NCI-H748 treated with DMSO at 0.1 percent for 48 hours (cell line): ENCODE results near the gene RTN4R.
A peak's percentile ranks its signal among the peaks of the same experiment; 100 is the strongest.

Experiments
- DNase-seq: peaks from one replicate; lab custom pipeline; 2025; lab: John Stamatoyannopoulos, UW

RTN4R gene

DNA sequence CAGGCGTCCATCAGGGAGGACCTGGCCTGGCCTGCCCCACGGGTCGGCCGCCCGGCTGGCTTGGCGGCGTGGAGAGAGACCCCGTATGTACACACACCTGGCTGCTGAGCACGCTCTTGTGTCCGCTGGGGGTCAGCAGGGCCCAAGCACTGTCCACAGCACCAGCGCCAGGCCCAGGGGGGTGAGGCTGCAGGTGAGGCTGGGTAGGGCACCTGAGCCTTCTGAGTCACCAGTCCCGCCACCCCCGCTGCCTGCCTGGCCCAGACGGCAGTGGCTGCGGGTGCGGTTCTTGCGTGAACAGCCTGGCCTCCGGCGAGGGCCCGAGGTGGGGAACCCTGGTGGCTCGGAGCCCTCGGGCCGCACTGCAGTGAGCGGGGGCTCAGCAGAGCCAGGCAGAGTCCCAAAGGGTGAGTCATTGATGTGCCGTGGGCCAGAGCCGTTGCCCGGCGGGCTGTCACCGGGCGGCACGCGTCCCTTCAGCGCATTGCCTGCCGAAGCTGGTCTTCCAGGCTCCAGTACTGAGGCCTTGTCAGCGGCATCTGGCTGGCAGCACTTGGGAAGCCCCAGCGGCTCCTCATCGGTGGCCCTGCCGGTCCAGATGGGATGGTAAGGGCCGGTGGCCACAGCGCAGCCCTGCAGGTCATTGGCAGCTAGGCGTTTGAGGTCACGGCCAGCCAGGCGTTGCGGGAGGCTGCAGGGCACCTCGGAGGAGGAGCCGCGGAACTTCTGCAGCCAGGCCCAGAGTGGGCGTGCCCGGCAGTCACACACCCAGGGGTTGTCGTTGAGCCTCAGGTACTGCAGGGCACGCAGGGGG is 26.3 kb downstream of the RTN4R start:
- no peak for DNase-seq

DNA sequence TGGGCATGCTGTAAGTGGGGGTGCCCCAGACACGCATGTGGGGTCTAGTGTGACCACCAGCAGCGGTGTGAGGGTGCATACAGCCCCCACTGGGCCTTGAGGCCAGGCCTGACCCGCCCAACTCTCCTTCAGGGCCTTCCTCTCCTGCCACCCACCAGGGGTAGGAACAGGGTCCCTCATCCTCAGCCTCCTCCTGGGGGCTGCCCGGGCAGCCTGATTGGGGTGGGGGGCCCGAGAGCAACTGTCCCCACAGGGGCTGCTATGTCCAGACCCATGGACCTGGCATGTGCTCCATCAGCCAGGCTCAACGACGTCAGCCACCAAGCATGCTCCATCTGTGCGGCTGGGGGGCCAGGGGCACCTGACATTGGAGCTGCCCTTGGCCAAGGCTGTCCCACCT is 27.2 kb downstream of the RTN4R start:
- DNase-seq = no peak

DNA sequence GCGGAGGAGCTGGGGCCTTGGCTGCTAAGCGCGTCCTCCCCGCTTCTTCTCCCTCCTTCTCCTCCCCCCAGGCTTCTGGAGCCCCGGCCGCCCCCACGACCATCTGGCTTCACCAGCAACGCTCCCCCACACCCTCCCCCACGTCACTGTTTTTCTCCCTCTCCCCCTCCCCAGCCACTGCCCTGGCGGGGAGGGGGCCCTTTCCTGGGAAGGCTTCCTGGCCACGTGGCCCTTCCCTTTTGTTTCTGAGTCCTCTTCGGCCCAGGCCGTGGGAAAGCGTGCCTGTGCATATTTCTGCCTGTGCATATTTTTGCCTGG is 27.7 kb downstream of the RTN4R start:
- no peak for DNase-seq

DNA sequence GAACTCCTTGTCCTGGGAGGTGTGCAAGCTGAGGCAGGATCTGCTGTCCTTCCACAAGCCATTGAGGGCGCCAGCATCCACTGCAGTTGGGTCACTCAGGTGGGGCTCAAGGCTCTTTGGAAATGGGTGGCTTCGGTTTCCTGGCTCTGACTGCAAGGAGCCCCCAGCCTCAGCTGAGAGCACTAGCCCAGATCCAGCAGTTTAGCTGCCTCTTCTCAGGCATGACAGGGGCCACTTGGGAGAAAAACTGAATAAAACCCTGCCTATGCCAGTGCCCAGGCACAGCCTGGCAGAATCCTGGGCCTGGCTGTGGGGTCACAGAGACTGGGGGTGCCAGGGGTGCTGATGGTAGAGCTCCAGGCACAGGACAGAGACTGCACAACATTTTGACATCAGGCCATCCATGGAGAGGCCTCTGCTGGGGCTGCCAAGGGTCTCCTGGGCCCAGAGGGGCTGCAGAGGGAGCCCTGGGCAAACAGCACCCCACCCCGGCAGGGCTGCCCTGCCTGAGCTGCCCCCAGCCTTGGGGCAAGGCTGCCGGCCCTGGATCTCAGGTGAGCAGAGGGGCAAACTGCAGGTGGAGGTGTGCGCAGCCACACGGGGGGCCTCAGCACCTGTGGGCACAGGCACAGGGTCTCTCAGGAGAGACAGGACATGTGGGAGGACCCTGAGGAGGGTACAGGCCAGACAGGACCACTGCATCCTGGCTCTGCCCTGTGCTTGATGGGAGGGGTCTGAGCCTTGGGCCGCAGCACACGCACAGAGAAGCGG is 28.3 kb downstream of the RTN4R start:
- DNase-seq = no peak

DNA sequence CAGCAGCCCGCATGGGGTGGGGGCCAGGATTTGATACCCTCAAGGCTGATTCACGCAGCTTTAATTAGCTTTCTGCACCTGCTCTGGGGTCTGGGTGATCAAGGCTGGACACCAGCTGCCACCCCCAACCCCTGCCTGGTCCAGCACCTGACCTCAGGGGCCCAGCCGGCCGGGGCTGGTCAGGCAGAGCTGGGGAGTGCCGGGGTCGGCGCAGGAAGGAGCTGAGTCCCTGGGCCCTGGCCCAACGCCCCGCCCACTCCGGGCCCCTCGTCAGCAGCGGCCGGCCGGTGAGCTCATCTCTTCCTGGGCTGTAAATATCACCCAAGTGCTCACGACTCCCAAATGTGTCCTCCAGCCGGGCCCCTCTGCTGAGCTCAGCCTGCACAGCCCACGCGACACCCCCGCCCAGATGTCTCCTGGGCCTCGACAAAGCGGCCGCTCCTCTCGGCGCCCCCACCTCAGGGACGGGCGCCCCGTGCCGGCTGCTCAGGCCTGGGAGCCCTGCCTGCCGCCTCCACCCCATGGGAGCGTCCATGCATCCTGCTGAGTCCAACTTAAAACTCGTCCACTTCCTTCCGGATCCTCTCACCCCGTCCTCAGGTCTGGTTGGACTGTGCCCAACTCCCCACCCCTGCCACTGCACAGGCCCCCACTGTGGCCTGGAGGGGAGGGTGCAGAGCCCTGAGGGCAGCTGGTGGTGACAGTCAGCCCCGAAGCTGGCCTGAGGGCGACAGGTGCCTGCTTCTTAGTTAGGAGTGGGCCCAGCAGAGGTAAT is 29.0 kb downstream of the RTN4R start:
- no peak for DNase-seq

DNA sequence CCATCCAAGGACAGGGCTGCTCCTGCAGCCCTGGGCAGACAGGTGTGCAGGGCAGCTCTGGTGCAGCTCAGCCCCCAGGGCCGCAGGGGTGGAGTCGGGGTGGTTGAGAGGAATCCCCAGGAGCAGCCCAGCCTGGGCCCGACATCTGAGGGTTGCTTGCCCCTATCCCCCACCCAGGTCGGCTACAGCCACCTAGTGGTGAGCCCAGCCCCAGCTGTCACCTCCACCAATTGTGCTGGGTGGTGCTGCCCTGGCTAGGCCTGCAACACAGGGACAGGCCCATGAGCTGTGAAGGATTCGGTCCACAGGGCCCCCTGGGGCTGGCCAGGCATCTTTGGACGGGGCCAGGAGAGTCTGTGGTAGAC is 29.6 kb downstream of the RTN4R start:
- peak; percentile 1 for DNase-seq

DNA sequence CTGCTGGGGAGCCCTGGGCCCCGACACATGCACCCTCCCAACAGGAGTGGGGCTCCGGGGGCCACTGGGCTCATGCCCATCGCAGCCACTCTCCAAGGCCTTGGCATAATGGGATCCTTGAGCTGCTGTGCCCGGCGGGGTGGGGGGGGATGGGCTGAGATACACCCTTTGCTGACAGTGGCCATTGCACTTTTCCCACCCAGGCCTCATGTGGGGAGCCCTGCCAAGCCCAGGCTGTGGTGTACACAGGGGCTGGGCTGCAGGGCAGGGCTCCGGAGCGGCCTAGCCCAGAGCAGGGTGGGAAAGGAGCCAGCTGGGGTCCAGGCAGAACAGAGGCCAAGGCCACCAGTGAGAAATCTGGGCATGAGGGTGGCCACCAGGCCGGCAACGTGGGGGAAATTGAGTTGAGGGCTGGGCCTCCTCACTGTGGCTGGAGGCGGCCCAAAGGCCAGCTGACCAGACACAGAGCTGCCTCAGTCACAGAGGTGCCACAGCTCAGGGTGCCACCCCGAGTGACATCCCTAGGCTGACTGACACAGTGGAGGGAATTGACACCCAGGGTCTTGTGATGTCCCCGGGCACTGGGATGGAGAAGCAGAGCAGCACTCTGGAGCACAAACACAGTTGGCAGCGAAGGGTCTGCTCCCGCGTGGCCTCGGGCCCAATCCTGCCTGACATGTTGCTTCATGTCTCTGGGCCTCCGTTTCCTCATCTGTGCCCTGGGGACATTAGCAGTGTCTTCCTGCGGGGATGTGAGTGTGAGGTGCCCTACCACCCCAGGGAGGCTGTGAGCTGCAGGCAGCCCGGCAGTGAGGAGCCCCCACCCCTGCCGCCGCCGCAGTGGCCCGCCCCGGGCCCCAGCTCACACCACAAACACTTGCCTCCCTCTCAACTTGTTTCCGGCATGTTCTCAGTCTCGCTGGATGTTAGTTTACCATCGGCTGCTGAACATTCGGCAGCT is 30.4 kb downstream of the RTN4R start:
- no peak for DNase-seq

DNA sequence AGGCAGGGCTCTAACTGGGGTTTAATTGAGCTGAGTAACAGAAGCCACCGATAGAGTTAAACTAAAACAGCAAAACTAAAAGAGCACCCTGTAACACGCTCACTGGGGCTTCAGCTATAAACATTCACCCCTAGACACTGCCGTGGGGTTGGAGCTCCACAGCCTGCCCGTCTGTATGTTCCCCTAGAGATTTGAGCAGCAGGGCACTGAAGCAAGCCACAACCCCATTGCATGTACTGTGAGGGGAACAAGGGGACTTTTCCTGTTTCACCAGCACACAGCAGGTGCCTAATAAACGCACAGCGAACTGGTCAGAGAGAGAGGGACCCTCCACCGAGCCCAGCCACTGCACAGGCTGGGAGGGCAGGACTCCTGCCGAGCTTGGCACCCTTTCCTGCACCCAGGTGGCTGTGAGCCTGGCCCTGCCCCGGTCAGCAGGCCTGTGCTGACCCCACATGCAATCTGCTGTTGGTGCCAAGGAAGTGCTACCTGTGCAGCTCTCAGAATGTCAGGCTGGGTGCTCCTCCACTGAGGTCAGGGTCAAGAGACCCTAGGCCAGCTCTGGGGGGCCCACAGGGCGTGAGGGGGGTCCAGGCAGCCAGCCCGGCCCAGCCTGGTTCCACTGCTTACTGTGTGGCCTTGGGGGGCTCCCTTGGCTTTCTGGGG is 31.9 kb downstream of the RTN4R start:
- no peak for DNase-seq

DNA sequence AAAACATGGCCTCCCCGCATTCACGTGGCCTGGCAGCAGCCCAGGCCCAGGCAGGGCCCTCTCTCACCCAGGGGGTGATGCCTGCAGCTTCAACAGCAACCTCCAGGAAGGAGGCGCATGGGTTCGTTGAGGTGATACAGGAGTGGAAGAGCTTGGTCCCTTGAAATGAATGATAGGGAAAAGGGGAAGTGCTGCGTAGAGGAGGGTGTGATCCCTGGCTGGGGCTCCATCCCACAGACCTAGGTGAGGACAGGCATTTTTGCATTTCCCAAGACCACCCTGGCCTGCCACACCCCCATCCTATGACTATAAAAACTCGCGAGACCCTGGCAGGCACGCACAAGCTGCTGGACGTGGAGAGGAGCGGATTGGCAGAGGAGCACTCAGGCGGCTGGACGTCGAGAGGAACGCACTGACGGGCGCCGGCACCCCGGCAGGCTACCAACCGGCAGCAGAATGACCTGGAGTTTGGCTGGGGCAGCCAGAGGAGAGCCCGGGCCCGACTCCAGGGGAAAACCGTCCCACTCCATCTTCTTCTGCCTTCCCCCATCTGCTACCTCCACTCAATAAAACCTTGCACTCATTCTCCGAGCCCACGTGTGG is 32.6 kb downstream of the RTN4R start:
- DNase-seq = no peak

DNA sequence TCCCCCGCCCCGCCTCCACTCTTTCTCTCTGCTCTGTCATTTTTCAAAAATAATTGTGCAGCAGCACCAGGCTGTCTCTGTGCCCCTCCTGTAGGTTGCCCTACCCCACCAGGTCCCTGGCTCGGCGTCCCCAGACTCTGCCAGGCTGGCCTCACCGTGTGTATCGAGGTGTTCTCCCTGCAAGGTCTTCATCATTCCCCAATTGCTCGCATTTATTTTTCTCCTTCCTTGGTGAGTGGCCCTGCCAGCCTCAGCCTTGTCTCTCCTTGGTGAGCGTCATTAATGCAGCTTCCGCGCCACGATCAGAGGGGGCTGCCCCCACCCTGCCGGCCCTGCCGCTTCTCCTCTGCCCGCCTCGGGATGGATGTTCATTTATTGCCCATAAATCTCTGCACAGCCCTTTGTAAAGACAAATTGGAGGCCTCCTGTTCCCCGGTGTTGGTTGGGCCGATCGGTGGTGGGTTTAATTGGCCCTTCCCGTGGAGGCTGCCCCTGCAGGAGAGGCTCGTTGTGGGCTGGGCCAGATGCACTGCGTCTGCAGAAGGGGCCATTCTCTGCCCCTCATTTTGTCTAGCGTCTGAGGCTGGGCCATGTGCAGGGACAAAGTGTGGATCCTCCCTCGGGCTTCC is 33.2 kb downstream of the RTN4R start:
- no peak for DNase-seq

DNA sequence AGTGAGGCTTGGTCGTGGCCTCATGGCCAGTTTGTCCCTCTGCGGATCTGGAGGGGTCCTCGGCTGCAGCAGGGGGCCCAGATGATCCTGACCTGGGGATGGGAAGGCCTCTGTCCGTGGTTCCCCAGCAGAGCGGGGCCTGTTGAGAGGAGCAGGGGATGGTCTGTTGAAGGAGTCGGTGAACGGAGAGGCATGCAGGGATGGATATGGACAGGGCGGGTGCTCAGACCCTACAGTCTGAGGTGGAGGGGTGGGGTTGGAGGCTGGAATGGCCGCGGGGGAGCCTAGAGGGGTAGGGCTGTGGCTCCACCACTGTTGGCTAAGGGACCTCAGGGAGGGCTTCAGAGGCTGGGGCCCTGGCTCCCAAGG is 33.8 kb downstream of the RTN4R start:
- DNase-seq = no peak

DNA sequence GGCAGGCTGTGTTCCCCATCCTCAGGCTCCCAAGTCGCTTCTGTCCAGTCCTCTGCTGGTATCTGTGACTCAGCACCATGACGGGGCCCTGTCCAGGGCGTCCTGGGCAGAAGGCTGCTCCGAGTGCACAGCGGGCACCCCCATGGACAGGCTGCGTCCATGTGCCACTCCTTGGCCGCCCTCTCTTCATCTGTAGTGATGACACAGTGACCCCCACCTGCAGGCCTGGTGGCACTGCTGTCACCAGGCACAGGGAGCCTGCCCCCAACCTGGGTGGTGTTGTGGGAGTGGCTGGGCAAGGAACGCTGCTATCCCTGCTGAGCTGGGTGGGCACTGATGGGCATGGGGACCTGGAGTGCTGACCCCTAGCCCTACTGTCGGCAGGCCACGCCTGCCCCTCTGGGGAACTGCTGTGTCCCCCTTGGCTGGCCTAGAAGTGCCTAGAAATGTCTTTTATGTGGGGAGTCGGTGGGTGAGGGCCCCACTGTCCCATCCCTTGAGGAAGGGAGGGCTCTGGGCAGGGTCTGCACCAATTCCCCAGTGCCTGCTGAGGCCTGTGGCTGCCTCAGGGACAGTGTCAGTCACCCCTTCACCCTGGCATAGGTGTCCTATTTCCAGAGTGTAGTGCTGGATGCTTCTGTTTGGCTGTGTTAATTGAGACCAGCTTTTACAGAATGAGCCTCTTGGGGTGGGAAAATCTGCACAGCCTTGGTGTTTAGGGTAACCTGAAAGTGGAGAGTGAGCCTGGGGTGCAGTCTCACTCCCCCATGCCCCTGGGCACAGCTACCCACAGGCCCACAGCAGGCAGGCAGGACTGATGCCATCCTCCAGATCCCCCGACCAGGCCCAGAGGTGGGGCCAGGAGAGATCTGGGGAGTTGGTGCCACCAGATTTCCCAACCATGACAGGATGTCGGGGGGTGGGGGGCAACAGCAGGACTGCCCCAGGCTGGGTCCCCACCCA is 34.5 kb downstream of the RTN4R start:
- no peak for DNase-seq

DNA sequence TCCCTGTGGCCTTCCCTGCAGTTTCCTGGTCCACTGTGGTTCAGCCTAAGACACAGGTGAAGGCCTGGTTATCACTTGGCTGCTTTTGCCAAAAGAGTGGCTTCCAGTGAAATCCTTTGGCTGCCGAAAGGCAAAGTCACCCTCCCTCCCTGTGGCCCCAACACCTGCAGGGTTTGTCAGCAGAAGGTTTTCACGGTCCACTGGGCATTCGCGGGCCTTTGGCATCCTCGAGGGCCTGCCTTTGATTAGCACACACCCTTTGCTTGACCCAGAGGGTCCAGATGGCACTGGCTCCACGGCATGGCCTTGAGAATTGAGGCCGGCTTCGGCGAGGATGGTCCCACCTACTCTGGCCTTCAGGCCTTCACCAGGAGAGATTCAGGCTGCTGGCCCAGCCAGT is 35.3 kb downstream of the RTN4R start:
- no peak for DNase-seq

DNA sequence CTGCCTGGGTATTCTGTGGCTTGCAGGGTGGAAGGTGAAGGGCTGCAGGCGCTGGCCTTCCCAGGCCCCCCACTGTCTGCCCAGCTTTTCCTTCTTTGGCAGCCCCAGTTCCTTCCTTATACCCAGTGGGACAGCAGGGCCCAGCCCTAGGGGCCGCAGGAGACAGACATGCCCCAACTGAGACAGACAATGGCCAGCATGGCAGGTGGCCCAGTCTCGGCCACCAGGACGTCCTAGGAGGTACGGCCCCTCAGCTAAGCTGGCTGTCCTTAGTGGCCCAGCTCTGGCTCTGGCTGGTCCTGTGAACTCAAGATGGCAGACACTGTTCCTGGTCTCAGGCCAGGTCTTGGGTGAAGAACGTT is 35.9 kb downstream of the RTN4R start:
- DNase-seq = no peak

DNA sequence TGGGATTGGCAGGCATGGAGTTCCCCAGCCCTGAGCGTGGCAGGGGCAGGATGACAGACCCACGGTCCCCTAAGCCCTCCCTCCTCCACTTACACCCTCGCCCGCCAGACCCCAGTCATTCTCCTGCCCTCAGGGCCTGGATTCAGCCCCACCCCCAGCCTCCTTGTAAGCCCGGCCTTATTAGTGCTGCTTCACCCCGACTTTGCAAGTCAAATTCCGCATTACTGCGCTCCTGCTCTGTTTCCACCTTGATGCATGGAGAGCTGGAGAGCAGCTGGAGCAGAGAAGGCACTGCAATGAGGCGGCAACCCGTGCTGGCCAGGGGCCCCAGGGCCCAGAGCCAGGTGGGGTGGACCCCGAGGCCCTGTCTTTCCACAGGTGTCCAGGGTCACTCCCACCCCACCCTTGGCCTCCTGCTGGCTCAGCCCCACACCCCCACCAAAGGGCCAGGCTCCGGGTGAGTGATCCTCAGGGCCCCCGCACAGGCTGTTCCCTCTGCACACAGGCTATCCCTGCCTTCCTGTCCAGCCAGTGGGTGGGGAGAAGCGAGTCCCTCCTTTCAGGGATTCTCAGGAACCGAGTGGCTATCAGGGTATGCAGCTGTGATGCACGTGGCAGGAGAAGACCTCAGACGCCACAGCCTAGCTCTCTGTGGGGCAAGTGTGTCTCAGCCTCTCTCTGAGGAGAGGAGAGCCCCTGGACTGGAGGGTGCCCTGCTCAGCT is 36.4 kb downstream of the RTN4R start:
- no peak for DNase-seq

DNA sequence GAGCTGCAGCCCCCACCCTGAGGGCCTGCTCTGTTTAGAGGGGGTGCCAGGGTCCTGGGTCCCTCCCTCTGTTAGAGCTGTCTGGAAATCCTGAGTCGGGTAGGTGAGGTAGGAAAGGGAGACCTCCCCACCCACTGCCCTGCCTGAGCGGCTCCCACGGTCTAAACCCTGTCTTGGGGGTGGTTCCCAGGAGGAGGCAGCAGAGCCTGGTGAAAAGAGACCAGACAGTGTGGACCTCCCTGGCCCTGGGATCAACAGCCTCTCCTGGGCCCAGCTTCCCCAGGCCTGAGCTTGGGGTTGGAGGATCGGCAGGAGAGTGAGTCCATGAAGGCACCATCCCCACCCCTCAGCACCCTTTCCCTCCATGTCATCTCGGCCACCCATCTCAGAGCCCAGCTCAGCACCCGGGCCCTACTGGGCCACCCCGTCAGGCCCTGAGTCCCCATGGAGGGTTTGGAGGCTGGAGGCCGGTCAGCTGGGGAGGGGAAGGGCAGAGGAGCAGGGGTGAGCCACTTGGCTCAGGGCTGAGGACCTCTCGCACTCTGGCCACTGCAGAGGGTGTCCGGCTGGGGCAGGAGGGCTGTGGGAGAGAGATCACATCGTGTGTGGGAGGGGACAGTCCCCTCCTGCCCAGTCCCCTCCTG is 37.2 kb downstream of the RTN4R start:
- no peak for DNase-seq

DNA sequence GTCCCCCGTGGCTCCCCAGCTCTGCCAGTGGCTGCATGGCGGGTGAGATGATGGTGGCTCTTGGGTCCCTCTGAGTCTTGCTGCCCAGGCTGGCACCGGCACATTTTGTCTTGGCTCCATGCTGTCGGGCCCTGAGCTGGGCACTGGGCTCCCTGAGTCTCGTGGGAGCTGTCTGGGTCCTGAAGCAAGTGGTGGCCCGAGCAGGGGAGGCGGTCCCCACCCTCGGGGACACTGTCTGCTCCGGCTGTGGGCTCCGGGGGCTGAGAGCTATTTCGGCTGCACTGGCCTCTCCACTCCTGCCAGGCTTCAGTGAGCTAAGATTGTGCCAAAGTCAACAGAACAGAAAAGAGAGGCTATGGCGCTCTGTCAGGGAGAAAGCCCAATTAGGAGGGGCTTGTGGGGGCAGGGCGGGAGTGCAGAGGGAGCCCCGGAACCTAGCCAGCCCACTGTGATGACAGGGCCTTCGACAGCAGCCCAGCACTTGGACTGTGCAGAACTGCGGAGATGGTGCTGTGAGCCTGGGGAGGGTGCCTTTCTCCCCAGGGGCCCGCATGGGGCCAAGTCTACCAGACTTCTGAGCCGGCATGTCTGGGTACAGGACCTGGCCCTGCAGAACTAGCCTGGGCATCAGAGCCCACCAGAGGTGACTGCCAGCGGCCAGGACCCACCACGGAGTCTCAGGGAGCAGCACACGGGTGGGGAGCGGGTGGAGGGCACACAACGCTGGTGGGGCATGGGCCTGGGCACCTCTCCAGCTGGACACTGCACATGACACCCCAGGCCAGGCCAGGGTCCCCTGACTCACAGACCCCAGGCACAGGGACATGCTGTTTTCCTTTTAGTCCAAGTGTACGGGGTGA is 38.0 kb downstream of the RTN4R start:
- no peak for DNase-seq
